ENCODE data around the gene DGKB.
"Not testable (repeated sequence)": the region's sequence is repeated elsewhere in the genome, so short reads cannot be mapped to it uniquely, and the experiment has no call there.

The DGKB gene

GRCh38 chr7:14289957-14290356, 612.6 kb downstream of the DGKB start:
- no peak for DNase-seq (ENCODE audit: low spot score)

GRCh38 chr7:14288701-14289100, 613.9 kb downstream of the DGKB start:
- DNase-seq (ENCODE audit: low spot score) = no peak

GRCh38 chr7:14287398-14287797, 615.2 kb downstream of the DGKB start:
- no peak for DNase-seq (ENCODE audit: low spot score)

- no peak for DNase-seq (ENCODE audit: low spot score)
Observed at GRCh38 chr7:14286036-14286435, 616.5 kb downstream of the DGKB start.

- not testable (repeated sequence) for DNase-seq (ENCODE audit: low spot score)
Observed at GRCh38 chr7:14279065-14279871, 623.3 kb downstream of the DGKB start.

- no peak for DNase-seq (ENCODE audit: low spot score)
Observed at GRCh38 chr7:14275356-14275755, 627.2 kb downstream of the DGKB start.

- no peak for DNase-seq (ENCODE audit: low spot score)
Observed at GRCh38 chr7:14271441-14271840, 631.1 kb downstream of the DGKB start.

GRCh38 chr7:14270099-14270498, 632.5 kb downstream of the DGKB start:
- DNase-seq (ENCODE audit: low spot score) = no peak

- DNase-seq (ENCODE audit: low spot score) = no peak
Observed at GRCh38 chr7:14260011-14260410, 642.5 kb downstream of the DGKB start.

GRCh38 chr7:14258861-14259260, 643.7 kb downstream of the DGKB start:
- no peak for DNase-seq (ENCODE audit: low spot score)

- no peak for DNase-seq (ENCODE audit: low spot score)
Observed at GRCh38 chr7:14258441-14258840, 644.1 kb downstream of the DGKB start.

- no peak for DNase-seq (ENCODE audit: low spot score)
Observed at GRCh38 chr7:14252458-14252857, 650.1 kb downstream of the DGKB start.

- no peak for DNase-seq (ENCODE audit: low spot score)
Observed at GRCh38 chr7:14242175-14242574, 660.4 kb downstream of the DGKB start.

- DNase-seq (ENCODE audit: low spot score) = no peak
Observed at GRCh38 chr7:14236834-14237233, 665.7 kb downstream of the DGKB start.

GRCh38 chr7:14235056-14235455, 667.5 kb downstream of the DGKB start:
- no peak for DNase-seq (ENCODE audit: low spot score)

- DNase-seq (ENCODE audit: low spot score) = no peak
Observed at GRCh38 chr7:14233868-14234369, 668.6 kb downstream of the DGKB start.

- no peak for DNase-seq (ENCODE audit: low spot score)
Observed at GRCh38 chr7:14233076-14233867, 669.3 kb downstream of the DGKB start.

GRCh38 chr7:14229047-14229446, 673.5 kb downstream of the DGKB start:
- DNase-seq (ENCODE audit: low spot score) = no peak

- DNase-seq (ENCODE audit: low spot score) = no peak
Observed at GRCh38 chr7:14228341-14228740, 674.2 kb downstream of the DGKB start.

- DNase-seq (ENCODE audit: low spot score) = no peak
Observed at GRCh38 chr7:14226126-14226525, 676.4 kb downstream of the DGKB start.

GRCh38 chr7:14219125-14219524, 683.4 kb downstream of the DGKB start:
- no peak for DNase-seq (ENCODE audit: low spot score)

- DNase-seq (ENCODE audit: low spot score) = no peak
Observed at GRCh38 chr7:14218338-14218737, 684.2 kb downstream of the DGKB start.

- DNase-seq (ENCODE audit: low spot score) = no peak
Observed at GRCh38 chr7:14209896-14210484, 692.6 kb downstream of the DGKB start.

Measured in ecto neural progenitor cell (in vitro differentiated cells).